ENCODE data around the gene CEP350.
A peak's percentile ranks its signal among the peaks of the same experiment; 100 is the strongest.

Gene CEP350

DNA sequence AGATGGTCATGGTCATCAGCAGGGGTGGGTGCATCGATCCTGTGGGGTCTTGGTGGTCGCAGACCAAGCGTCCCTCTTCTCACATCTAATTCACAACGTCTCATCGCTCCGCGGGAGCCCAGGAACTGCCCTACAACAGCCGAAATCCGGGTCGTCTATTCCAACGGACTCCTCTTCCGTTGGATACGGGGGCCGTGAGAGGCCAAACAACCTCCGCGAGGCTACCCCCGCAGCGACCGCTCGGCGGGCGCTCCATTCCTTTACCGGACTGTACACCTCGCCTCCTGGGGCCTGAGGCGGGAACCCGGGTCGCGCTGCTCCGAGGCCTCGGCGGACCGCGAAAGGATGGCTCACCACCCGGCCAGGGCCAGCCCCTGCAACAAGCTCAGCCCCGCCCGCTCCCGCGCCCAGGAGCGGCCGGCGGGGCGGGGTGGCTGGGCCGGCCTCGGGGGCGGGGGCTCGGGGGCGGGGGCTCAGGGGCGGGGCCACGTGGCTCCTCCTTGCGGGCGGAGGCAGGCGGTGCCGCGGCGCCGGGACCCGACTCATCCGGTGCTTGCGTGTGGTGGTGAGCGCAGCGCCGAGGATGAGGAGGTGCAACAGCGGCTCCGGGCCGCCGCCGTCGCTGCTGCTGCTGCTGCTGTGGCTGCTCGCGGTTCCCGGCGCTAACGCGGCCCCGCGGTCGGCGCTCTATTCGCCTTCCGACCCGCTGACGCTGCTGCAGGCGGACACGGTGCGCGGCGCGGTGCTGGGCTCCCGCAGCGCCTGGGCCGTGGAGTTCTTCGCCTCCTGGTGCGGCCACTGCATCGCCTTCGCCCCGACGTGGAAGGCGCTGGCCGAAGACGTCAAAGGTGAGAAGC is 199.9 kb downstream of the CEP350 start, which contains the start of gene QSOX1:
QSOX1 (plus strand) TSS at position 545 of the 857 bp plus-strand sequence; CDS start at position 584, 39 bp downstream.
- no peak for TF ChIP-seq CTCF (IDR thresholded peaks at IDR 0.05; ENCODE audit: borderline replicate concordance, control extremely low read depth, extremely low read depth, insufficient read depth, missing control alignments)
- in situ Hi-C loops (cut with MboI; ENCODE audit: low sequenced_read_pairs, unreplicated experiment), result no loop called here
- DNase-seq (ENCODE audit: low spot score), result peak; percentile 100

DNA sequence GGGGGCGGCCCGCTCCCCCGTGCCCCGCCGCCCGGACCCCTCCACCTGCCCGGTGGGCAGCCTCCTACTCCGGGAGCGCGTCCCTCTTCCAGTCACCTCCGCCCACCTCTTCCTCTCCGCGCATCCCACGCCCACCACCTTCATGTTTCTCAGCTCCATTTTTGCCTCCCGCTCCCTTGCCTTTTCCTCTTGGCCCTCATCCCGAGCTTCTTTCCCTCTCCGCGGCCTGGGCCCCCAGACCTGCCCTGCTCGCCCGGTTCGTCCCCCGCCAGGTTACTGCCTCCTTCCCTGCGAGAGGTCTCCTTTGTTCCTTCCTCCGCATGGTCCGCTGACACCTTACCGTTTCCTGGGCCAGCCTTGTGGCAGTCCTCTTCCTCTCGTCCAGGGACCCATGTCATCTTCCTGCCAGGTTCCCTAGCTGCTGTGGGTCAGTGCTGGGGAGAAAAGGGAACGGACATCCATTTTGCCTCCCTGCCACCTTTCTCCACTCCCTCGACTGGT is 200.6 kb downstream of the CEP350 start:
- in situ Hi-C loops (cut with MboI; ENCODE audit: low sequenced_read_pairs, unreplicated experiment), result no loop called here
- TF ChIP-seq CTCF (IDR thresholded peaks at IDR 0.05; ENCODE audit: borderline replicate concordance, control extremely low read depth, extremely low read depth, insufficient read depth, missing control alignments), result no peak
- no peak for DNase-seq (ENCODE audit: low spot score)

GRCh38 chr1:180156201-180156600 is 201.6 kb downstream of the CEP350 start:
- in situ Hi-C loops (cut with MboI; ENCODE audit: low sequenced_read_pairs, unreplicated experiment), result no loop called here
- TF ChIP-seq CTCF (IDR thresholded peaks at IDR 0.05; ENCODE audit: borderline replicate concordance, control extremely low read depth, extremely low read depth, insufficient read depth, missing control alignments), result peak; percentile 1
- no peak for DNase-seq (ENCODE audit: low spot score)

DNA sequence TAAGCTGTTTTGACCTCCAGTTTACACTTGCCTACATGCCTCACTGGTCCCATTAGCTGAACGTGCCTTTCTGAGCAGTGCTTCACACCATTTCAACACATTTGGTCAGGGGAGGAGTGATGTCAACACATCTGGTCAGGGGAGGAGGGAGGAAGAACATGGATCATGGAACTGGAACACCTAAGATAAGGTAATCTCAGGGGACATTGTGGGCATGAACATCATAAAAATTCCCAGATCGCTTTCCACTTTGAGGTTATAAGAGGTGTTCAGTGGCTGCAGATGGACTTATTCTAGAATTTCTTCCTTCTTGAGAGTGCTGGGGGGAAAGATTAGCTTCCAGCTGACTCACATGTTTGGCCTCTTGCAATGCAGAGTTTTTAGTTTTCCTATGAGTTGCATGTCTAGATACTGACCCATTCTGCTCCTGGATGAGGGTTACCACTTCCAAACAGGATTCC is 202.1 kb downstream of the CEP350 start:
- DNase-seq (ENCODE audit: low spot score), result no peak
- TF ChIP-seq CTCF (IDR thresholded peaks at IDR 0.05; ENCODE audit: borderline replicate concordance, control extremely low read depth, extremely low read depth, insufficient read depth, missing control alignments), result no peak
- in situ Hi-C loops (cut with MboI; ENCODE audit: low sequenced_read_pairs, unreplicated experiment), result no loop called here

GRCh38 chr1:180157108-180157507 is 202.5 kb downstream of the CEP350 start:
- in situ Hi-C loops (cut with MboI; ENCODE audit: low sequenced_read_pairs, unreplicated experiment), result no loop called here
- no peak for DNase-seq (ENCODE audit: low spot score)
- no peak for TF ChIP-seq CTCF (IDR thresholded peaks at IDR 0.05; ENCODE audit: borderline replicate concordance, control extremely low read depth, extremely low read depth, insufficient read depth, missing control alignments)

- TF ChIP-seq CTCF (IDR thresholded peaks at IDR 0.05; ENCODE audit: borderline replicate concordance, control extremely low read depth, extremely low read depth, insufficient read depth, missing control alignments), result no peak
- in situ Hi-C loops (cut with MboI; ENCODE audit: low sequenced_read_pairs, unreplicated experiment), result no loop called here
- DNase-seq (ENCODE audit: low spot score), result no peak
Measured at GRCh38 chr1:180157576-180158057, 203.0 kb downstream of the CEP350 start.
